Activated naive CD4-positive, alpha-beta T cell treated with Interleukin-2 at 50 U/mL for 16 hours (primary cell): ENCODE results near the gene CD63.

ENCODE experiments used
- DNase-seq: peaks from one replicate; pipeline ENCODE4 v3.0.0-alpha.2; 2020

Gene CD63

GRCh38 chr12:55703901-55704761 is 24.7 kb downstream of the CD63 start:
- no peak for DNase-seq

GRCh38 chr12:55703288-55703687 is 25.5 kb downstream of the CD63 start:
- DNase-seq = no peak

GRCh38 chr12:55702861-55703260 is 25.9 kb downstream of the CD63 start:
- no peak for DNase-seq

- no peak for DNase-seq
Measured at GRCh38 chr12:55700255-55701018, 28.4 kb downstream of the CD63 start.

- no peak for DNase-seq
Measured at GRCh38 chr12:55699471-55700055, 29.2 kb downstream of the CD63 start.

- no peak for DNase-seq
Measured at GRCh38 chr12:55698965-55699364, 29.8 kb downstream of the CD63 start.

- DNase-seq = no peak
Measured at GRCh38 chr12:55698241-55698955, 30.4 kb downstream of the CD63 start.

- no peak for DNase-seq
Measured at GRCh38 chr12:55697686-55698085, 31.1 kb downstream of the CD63 start.

- no peak for DNase-seq
Measured at GRCh38 chr12:55696796-55697462, 31.9 kb downstream of the CD63 start.

GRCh38 chr12:55696141-55696540 is 32.7 kb downstream of the CD63 start:
- DNase-seq = no peak

GRCh38 chr12:55695349-55695748 is 33.5 kb downstream of the CD63 start:
- no peak for DNase-seq

GRCh38 chr12:55694651-55695050 is 34.2 kb downstream of the CD63 start:
- DNase-seq = no peak

GRCh38 chr12:55694188-55694515 is 34.7 kb downstream of the CD63 start:
- DNase-seq = no peak

- DNase-seq = no peak
Measured at GRCh38 chr12:55693323-55694187, 35.3 kb downstream of the CD63 start.

- DNase-seq = no peak
Measured at GRCh38 chr12:55692631-55693322, 36.0 kb downstream of the CD63 start.

GRCh38 chr12:55688716-55689655 is 39.8 kb downstream of the CD63 start:
- DNase-seq = no peak

- peak; percentile 46 for DNase-seq
Measured at GRCh38 chr12:55687746-55688145, 41.1 kb downstream of the CD63 start.

GRCh38 chr12:55686366-55687010 is 42.3 kb downstream of the CD63 start:
- DNase-seq = no peak

- no peak for DNase-seq
Measured at GRCh38 chr12:55685671-55686070, 43.1 kb downstream of the CD63 start.
